Activated T-cell treated with anti-CD3 and anti-CD28 coated beads for 24 hours (primary cell): Measurements from ENCODE around the gene UCK2.
"Not testable (repeated sequence)": the region's sequence is repeated elsewhere in the genome, so short reads cannot be mapped to it uniquely, and the experiment has no call there.

Experiments
- DNase-seq: peaks from one replicate; pipeline ENCODE4 v3.0.0-alpha.2; 2020; ENCODE audit warnings: low read depth

The UCK2 gene

GRCh38 chr1:165827268-165828102 lies at the start of gene UCK2:
TSS of gene UCK2 (plus strand) at chr1:165827614. CDS start at chr1:165827834, 220 bp downstream.
- DNase-seq, result peak; percentile 54

- not testable (repeated sequence) for DNase-seq
Observed at GRCh38 chr1:165778197-165778596, 49.2 kb upstream of the UCK2 start.

- not testable (repeated sequence) for DNase-seq
Observed at GRCh38 chr1:165783519-165783918, 43.9 kb upstream of the UCK2 start.

- no peak for DNase-seq
Observed at GRCh38 chr1:165787741-165788140, 39.7 kb upstream of the UCK2 start.

- DNase-seq, result no peak
Observed at GRCh38 chr1:165793951-165794350, 33.5 kb upstream of the UCK2 start.

- DNase-seq, result no peak
Observed at GRCh38 chr1:165795894-165796293, 31.5 kb upstream of the UCK2 start.

- no peak for DNase-seq
Observed at GRCh38 chr1:165799387-165799786, 28.0 kb upstream of the UCK2 start.

- not testable (repeated sequence) for DNase-seq
Observed at GRCh38 chr1:165804513-165804912, 22.9 kb upstream of the UCK2 start.

- DNase-seq, result no peak
Observed at GRCh38 chr1:165807613-165808012, 19.8 kb upstream of the UCK2 start.

GRCh38 chr1:165815725-165816124 lies 11.7 kb upstream of the UCK2 start:
- no peak for DNase-seq

- no peak for DNase-seq
Observed at GRCh38 chr1:165816157-165816556, 11.3 kb upstream of the UCK2 start.

- no peak for DNase-seq
Observed at GRCh38 chr1:165816826-165817497, 10.5 kb upstream of the UCK2 start.

- DNase-seq, result no peak
Observed at GRCh38 chr1:165823552-165824268, 3.7 kb upstream of the UCK2 start.

- DNase-seq, result no peak
Observed at GRCh38 chr1:165824269-165824643, 3.2 kb upstream of the UCK2 start.

GRCh38 chr1:165826565-165827267 lies 698 bp upstream of the UCK2 start:
- DNase-seq, result no peak

- peak; percentile 42 for DNase-seq
Observed at GRCh38 chr1:165828103-165828668, 772 bp downstream of the UCK2 start.

GRCh38 chr1:165828669-165829329 lies 1.4 kb downstream of the UCK2 start:
- DNase-seq, result peak; percentile 12

GRCh38 chr1:165829888-165830287 lies 2.5 kb downstream of the UCK2 start:
- no peak for DNase-seq

- no peak for DNase-seq
Observed at GRCh38 chr1:165831146-165831545, 3.7 kb downstream of the UCK2 start.

- no peak for DNase-seq
Observed at GRCh38 chr1:165832902-165833301, 5.5 kb downstream of the UCK2 start.

- no peak for DNase-seq
Observed at GRCh38 chr1:165833358-165833757, 5.9 kb downstream of the UCK2 start.
